ENCODE data around the gene TBL1XR1.

The TBL1XR1 gene

GRCh38 chr3:177231242-177231641 is 34.0 kb upstream of the TBL1XR1 start:
- DNase-seq (ENCODE audit: low read depth) = no peak
- no peak for TF ChIP-seq CTCF (conservative IDR thresholded peaks at IDR 0.05; ENCODE audit: low read depth, low read length)
- H3K4me3 ChIP-seq (ENCODE audit: low read length) = no peak overlapping the region

GRCh38 chr3:177230641-177231040 is 33.4 kb upstream of the TBL1XR1 start:
- TF ChIP-seq CTCF (conservative IDR thresholded peaks at IDR 0.05; ENCODE audit: low read depth, low read length) = no peak

GRCh38 chr3:177229791-177230190 is 32.5 kb upstream of the TBL1XR1 start:
- no peak for DNase-seq (ENCODE audit: low read depth)
- no peak for TF ChIP-seq CTCF (conservative IDR thresholded peaks at IDR 0.05; ENCODE audit: low read depth, low read length)
- no peak overlapping the region for H3K4me3 ChIP-seq (ENCODE audit: low read length)

More at GRCh38 chr3:177230641-177231040, 33.4 kb upstream of the TBL1XR1 start:
- no peak for DNase-seq (ENCODE audit: low read depth)
- no peak overlapping the region for H3K4me3 ChIP-seq (ENCODE audit: low read length)

- DNase-seq (ENCODE audit: low read depth) = no peak
- H3K4me3 ChIP-seq (ENCODE audit: low read length) = no peak overlapping the region
- no peak for TF ChIP-seq CTCF (conservative IDR thresholded peaks at IDR 0.05; ENCODE audit: low read depth, low read length)
These were observed 31.4 kb upstream of the TBL1XR1 start for GRCh38 chr3:177228601-177229190.

GRCh38 chr3:177224414-177224813 is 27.1 kb upstream of the TBL1XR1 start:
- TF ChIP-seq CTCF (conservative IDR thresholded peaks at IDR 0.05; ENCODE audit: low read depth, low read length) = no peak
- no peak overlapping the region for H3K4me3 ChIP-seq (ENCODE audit: low read length)
- no peak for DNase-seq (ENCODE audit: low read depth)

- no peak for DNase-seq (ENCODE audit: low read depth)
- no peak overlapping the region for H3K4me3 ChIP-seq (ENCODE audit: low read length)
- no peak for TF ChIP-seq CTCF (conservative IDR thresholded peaks at IDR 0.05; ENCODE audit: low read depth, low read length)
These were observed 24.5 kb upstream of the TBL1XR1 start for GRCh38 chr3:177221744-177222143.

- DNase-seq (ENCODE audit: low read depth) = no peak
- no peak for TF ChIP-seq CTCF (conservative IDR thresholded peaks at IDR 0.05; ENCODE audit: low read depth, low read length)
- H3K4me3 ChIP-seq (ENCODE audit: low read length) = no peak overlapping the region
These were observed 23.1 kb upstream of the TBL1XR1 start for GRCh38 chr3:177220136-177220974.
